Endothelial cell of umbilical vein (primary cell): Measurements from ENCODE around the gene TLE1. TPM values are rescaled to one million over a fixed set of nuclear protein-coding genes. Genes with fewer than 3 reads are reported as not detected.

Source experiments
- BruUV-seq: library from RNA; stranded (reverse); fragments of 400-500 nt; replicated peaks from 2 replicates; lab custom pipeline; 2021; lab: Mats Ljungman, UMichigan
- CTCF ChIA-PET: fragments of 300-600, 350-600 bp; sonication (Branson Sonifier 250); formaldehyde crosslinking; loops from one replicate; lab custom pipeline; 2021; ENCODE audit warnings: antibody characterized with exemption, inconsistent platforms; lab: Charles Lee
- POLR2A ChIA-PET: fragments of 300-600, 350-600 bp; sonication (Branson Sonifier 250); formaldehyde crosslinking; loops from one replicate; lab custom pipeline; 2021; ENCODE audit warnings: antibody characterized with exemption, inconsistent platforms; lab: Charles Lee
- DNase-seq: peaks from one replicate; pipeline ENCODE4 v3.0.0-alpha.2; 2011; ENCODE audit warnings: low read depth, low spot score
- FAIRE-seq: peaks from 2 replicates; lab custom pipeline; 2011; peaks lifted over from hg19 to GRCh38; lab: Jason Lieb, UNC
- H2AFZ ChIP-seq: 2 replicates; pipeline ENCODE4 v1.6.0; 2012; ENCODE audit warnings: low read depth, low read length, control low read depth, inconsistent platforms
- H3K27ac ChIP-seq: 2 replicates; pipeline ENCODE4 v1.5.1; 2011; ENCODE audit warnings: low read depth, mild to moderate bottlenecking, control low read depth, low read length, moderate library complexity; ENCODE audit not compliant: insufficient read depth
- H3K27me3 ChIP-seq, 2 experiments: 2 replicates each; pipeline versions ENCODE4 v1.6.0 to v1.6.1; 2011; ENCODE audit warnings: low read length in 2 of 2, mixed read lengths in 1 of 2; ENCODE audit not compliant: control insufficient read depth in 2 of 2, insufficient read depth in 2 of 2
- H3K36me3 ChIP-seq, 2 experiments: 2 replicates in 1 of 2; 3 replicates in 1 of 2; pipeline ENCODE4 v1.5.1; 2011; ENCODE audit warnings: low read length in 2 of 2, mild to moderate bottlenecking in 1 of 2, moderate library complexity in 1 of 2; ENCODE audit not compliant: control insufficient read depth in 2 of 2, insufficient read depth in 2 of 2; ENCODE audit errors: extremely low read depth in 1 of 2
- H3K4me1 ChIP-seq: 3 replicates; pipeline ENCODE4 v1.5.1; 2011; ENCODE audit warnings: mild to moderate bottlenecking, low read length; ENCODE audit not compliant: control insufficient read depth, insufficient read depth; ENCODE audit errors: extremely low read depth
- H3K4me2 ChIP-seq: 2 replicates; pipeline ENCODE4 v1.6.1; 2011; ENCODE audit warnings: low read length, control low read depth, mixed read lengths; ENCODE audit not compliant: insufficient read depth
- H3K4me3 ChIP-seq, 3 experiments: fragments of 200-600 bp in 1 of 3; sonication (generic), shearing (Covaris generic) in 1 of 3; replicated peaks in 1 of 3; 2 replicates each; pipeline ENCODE4 v1.5.1; 2011 to 2016; ENCODE audit warnings: control low read depth in 3 of 3, low read length in 3 of 3, mild to moderate bottlenecking in 2 of 3, inconsistent platforms in 1 of 3, low read depth in 1 of 3, moderate library complexity in 1 of 3; ENCODE audit not compliant: insufficient read depth in 1 of 3
- H3K79me2 ChIP-seq: 2 replicates; pipeline ENCODE4 v1.6.0; 2012; ENCODE audit warnings: low read length, inconsistent platforms; ENCODE audit not compliant: control insufficient read depth, insufficient read depth
- H3K9ac ChIP-seq: replicated peaks from 2 replicates; pipeline ENCODE3; 2011; ENCODE audit warnings: low read length, control low read depth; ENCODE audit not compliant: insufficient read depth; ENCODE audit errors: extremely low read depth
- H3K9me1 ChIP-seq: replicated peaks from 3 replicates; pipeline ENCODE4 v1.6.0; 2011; ENCODE audit warnings: mild to moderate bottlenecking, low read length; ENCODE audit not compliant: control insufficient read depth, insufficient read depth; ENCODE audit errors: extremely low read depth
- H3K9me3 ChIP-seq: replicated peaks from 2 replicates; pipeline ENCODE4 v1.5.1; 2012; ENCODE audit warnings: low read length, inconsistent platforms; ENCODE audit not compliant: control insufficient read depth, insufficient read depth
- H4K20me1 ChIP-seq: replicated peaks from 2 replicates; pipeline ENCODE3; 2011; ENCODE audit warnings: mild to moderate bottlenecking, low read length; ENCODE audit not compliant: control insufficient read depth, insufficient read depth; ENCODE audit errors: extremely low read depth
- EZH2 ChIP-seq: IDR thresholded peaks from 2 replicates; pipeline ENCODE4 v1.6.1; 2012; ENCODE audit warnings: borderline replicate concordance, low read depth, mild to moderate bottlenecking, moderate library complexity, low read length, inconsistent platforms; ENCODE audit not compliant: severe bottlenecking
- FOS ChIP-seq: IDR thresholded peaks from 2 replicates; pipeline ENCODE4 v1.6.1; 2011; ENCODE audit warnings: mild to moderate bottlenecking, low read length, moderate library complexity, borderline replicate concordance; ENCODE audit not compliant: insufficient read depth
- GATA2 ChIP-seq: IDR thresholded peaks from 2 replicates; pipeline ENCODE4 v1.7.0; 2011; ENCODE audit warnings: low read depth, mild to moderate bottlenecking, moderate library complexity, mixed read lengths, low read length; ENCODE audit not compliant: insufficient read length, insufficient read depth
- JUN ChIP-seq: IDR thresholded peaks from 2 replicates; pipeline ENCODE4 v1.6.1; 2011; ENCODE audit warnings: borderline replicate concordance, low read depth; ENCODE audit not compliant: insufficient read length, insufficient read depth
- MYC ChIP-seq: IDR thresholded peaks from one replicate; pipeline ENCODE4 v1.6.1; 2011; ENCODE audit warnings: mild to moderate bottlenecking, low read depth, low read length
- POLR2A ChIP-seq: IDR thresholded peaks from 2 replicates; pipeline ENCODE4 v1.6.1; 2012; ENCODE audit warnings: low read depth, mild to moderate bottlenecking, control low read depth, low read length
- POLR2AphosphoS5 ChIP-seq: IDR thresholded peaks from 2 replicates; pipeline ENCODE4 v1.6.1; 2012; ENCODE audit warnings: low read depth, mild to moderate bottlenecking, control low read depth, low read length, moderate library complexity; ENCODE audit not compliant: insufficient read depth
- dilution Hi-C: fragments of 300-500 bp; cut with MboI; formaldehyde crosslinking; loops from one replicate; pipeline ENCODE4 v1.15.0; 2019; ENCODE audit warnings: low sequenced_read_pairs; ENCODE audit not compliant: extremely low pct_ligation_motif_present
- intact Hi-C: fragments of 100-400 bp; cut with micrococcal nuclease; formaldehyde crosslinking; loops from one replicate; pipeline ENCODE4 v1.10.0; 2022
- polyA plus RNA-seq, 4 experiments: library from polyadenylated mRNA; depleted of rRNA in 3 of 4; stranded (reverse) in 3 of 4; unstranded in 1 of 4; fragments of >200 nt; gene quantifications; 2 replicates each; pipeline versions ENCODE4 v1.2.1 to v1.2.3, GENCODE V29; 2011 to 2012; ENCODE audit warnings: missing spikeins in 1 of 4
- total RNA-seq: library from RNA; stranded (reverse); gene quantifications from 2 replicates; pipeline ENCODE4 v1.2.3, GENCODE V29; 2021
- TF ChIP-seq, protein P1 (sequence below): IDR thresholded peaks from 2 replicates; pipeline ENCODE4 v1.6.1; 2011; ENCODE audit not compliant: insufficient read depth, insufficient read length
- TF ChIP-seq, protein P2 (sequence below), 2 donors: IDR thresholded peaks; 1 replicate in 1 of 2; 2 replicates in 1 of 2; pipeline ENCODE4 v1.5.1; 2011; ENCODE audit warnings: low read length in 2 of 2, mild to moderate bottlenecking in 2 of 2, moderate library complexity in 2 of 2, control low read depth in 1 of 2, inconsistent platforms in 1 of 2, low read depth in 1 of 2; ENCODE audit not compliant: insufficient read depth in 1 of 2; ENCODE audit errors: extremely low read depth in 1 of 2

The TLE1 gene
- total and polyA plus RNA-seq, 2 donors (not counting 3 experiments of a cell fraction or from before 2014, with no cell fraction given): 55.0 to 58.2 TPM

DNA sequence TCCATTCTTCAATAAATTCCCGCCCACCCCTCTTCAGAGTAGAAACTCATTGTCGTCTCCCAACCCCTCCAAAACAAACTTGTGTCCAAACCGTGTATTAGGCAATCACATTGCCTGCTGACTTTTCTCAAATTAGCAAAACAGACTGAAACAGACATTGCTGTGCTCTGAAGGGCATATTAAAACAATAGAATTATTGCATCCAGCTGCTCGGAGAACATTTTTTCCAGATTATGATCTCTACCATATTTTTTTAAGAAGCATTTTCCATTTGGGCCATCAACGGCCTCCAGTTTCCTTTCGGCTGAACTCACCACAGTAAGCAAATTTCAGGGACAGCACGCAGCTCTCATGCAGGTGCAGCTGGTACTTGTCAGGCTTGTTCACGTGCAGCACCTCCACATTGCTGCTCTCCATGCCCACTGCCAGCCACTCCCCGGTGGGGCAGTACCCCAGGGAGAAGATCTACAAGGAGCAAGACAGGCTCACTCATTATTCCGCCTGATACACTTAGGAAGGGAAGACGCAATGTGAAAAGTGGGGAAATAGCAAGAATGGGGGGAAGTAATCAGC lies 104.1 kb downstream of the TLE1 start:
- dilution Hi-C loops (no loop called here), intact Hi-C loops (loop anchor here (10.0 kb wide), 1 partner anchor 1300 kb away; no protein-coding TSS in a partner anchor)
- Histone ChIP-seq H3K36me3 (peaks cover 3 to 14% of the 10 kb centered on the region in 2 experiments), H3K27ac (no peak overlapping the region), H3K79me2 (no peaks in the 10 kb centered on the region), H4K20me1 (no peaks in the 10 kb centered on the region), H3K4me1 (peaks cover 23% of the 10 kb centered on the region), H2AFZ (no peak overlapping the region), H3K9ac (no peak overlapping the region), H3K27me3 (no peaks in the 10 kb centered on the region), H3K4me3 (no peak overlapping the region), H3K9me1 (no peaks in the 10 kb centered on the region), H3K9me3 (no peaks in the 10 kb centered on the region), H3K4me2 (no peak overlapping the region)
- DNase-seq (peak; percentile 61), FAIRE-seq (no peak)
- ChIA-PET POLR2A (no interaction called here), CTCF (interaction anchor here (1.1 kb wide), 1 partner anchor 11 kb away, joined by 3 read pairs; no protein-coding TSS in a partner anchor)
- BruUV-seq: no TSS peak
- TF ChIP-seq POLR2A (no peak), POLR2AphosphoS5 (no peak), FOS (no peak), EZH2 (no peak), GATA2 (no peak), JUN (no peak), MYC (no peak)
- TF ChIP-seq, protein P1, sequence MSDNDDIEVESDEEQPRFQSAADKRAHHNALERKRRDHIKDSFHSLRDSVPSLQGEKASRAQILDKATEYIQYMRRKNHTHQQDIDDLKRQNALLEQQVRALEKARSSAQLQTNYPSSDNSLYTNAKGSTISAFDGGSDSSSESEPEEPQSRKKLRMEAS: no peak
- TF ChIP-seq, protein P2, sequence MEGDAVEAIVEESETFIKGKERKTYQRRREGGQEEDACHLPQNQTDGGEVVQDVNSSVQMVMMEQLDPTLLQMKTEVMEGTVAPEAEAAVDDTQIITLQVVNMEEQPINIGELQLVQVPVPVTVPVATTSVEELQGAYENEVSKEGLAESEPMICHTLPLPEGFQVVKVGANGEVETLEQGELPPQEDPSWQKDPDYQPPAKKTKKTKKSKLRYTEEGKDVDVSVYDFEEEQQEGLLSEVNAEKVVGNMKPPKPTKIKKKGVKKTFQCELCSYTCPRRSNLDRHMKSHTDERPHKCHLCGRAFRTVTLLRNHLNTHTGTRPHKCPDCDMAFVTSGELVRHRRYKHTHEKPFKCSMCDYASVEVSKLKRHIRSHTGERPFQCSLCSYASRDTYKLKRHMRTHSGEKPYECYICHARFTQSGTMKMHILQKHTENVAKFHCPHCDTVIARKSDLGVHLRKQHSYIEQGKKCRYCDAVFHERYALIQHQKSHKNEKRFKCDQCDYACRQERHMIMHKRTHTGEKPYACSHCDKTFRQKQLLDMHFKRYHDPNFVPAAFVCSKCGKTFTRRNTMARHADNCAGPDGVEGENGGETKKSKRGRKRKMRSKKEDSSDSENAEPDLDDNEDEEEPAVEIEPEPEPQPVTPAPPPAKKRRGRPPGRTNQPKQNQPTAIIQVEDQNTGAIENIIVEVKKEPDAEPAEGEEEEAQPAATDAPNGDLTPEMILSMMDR (IDR thresholded peaks at IDR 0.05; ENCODE audit: extremely low read depth in 1 of 2, insufficient read depth in 1 of 2, low read depth in 1 of 2, low read length in 2 of 2): no peak
